H54 (cell line): ENCODE results near the gene SERPINB11.
"Not testable (repeated sequence)": the region's sequence is repeated elsewhere in the genome, so short reads cannot be mapped to it uniquely, and the experiment has no call there.

Experiments
- DNase-seq: peaks from one replicate; pipeline ENCODE4 v3.0.0; 2011; ENCODE audit warnings: low spot score, mixed read lengths; ENCODE audit not compliant: insufficient read length
- FAIRE-seq: peaks from 3 replicates; lab custom pipeline; 2011; peaks lifted over from hg19 to GRCh38; lab: Jason Lieb, UNC
- POLR2A ChIP-seq: IDR thresholded peaks from 2 replicates; pipeline ENCODE4 v1.6.1; 2011; ENCODE audit warnings: low read depth, mild to moderate bottlenecking, low read length

Gene SERPINB11

GRCh38 chr18:63757541-63757940, 54.8 kb downstream of the SERPINB11 start:
- no peak for TF ChIP-seq POLR2A
- FAIRE-seq (no peak), DNase-seq (no peak)

DNA sequence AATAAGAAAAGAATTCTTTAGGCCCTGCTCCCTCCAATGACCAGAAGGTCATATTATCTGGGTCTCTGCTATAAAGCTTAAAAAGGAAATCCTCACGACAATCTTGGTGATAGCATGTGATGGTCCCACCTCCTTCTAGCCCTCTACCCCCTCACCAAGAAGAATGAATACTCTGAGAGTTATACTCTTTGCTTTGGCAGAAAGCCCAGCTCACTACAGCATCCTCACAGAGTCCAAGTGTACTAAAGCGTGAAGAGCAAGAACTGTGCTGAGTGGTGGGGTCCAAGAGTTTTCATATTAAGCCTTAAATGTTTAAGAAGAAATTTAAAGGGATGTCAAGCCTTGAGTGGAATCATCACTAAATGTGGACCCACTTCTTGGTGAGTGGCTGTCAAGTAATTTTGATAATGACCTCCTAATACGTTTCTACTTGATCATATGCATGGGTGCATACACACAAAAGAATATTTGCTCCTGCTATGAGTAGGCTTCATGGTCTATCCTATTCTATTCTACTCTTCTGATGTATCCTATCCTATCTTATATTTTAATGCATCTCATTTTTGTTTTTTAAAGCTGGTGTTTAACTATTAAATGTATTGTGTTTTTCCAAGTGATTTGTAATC, 56.0 kb downstream of the SERPINB11 start:
- no peak for FAIRE-seq
- DNase-seq: no peak

GRCh38 chr18:63759786-63760185, 57.0 kb downstream of the SERPINB11 start:
- FAIRE-seq: not testable (repeated sequence)

More for the DNA sequence above, 56.0 kb downstream of the SERPINB11 start:
- no peak for TF ChIP-seq POLR2A

DNA sequence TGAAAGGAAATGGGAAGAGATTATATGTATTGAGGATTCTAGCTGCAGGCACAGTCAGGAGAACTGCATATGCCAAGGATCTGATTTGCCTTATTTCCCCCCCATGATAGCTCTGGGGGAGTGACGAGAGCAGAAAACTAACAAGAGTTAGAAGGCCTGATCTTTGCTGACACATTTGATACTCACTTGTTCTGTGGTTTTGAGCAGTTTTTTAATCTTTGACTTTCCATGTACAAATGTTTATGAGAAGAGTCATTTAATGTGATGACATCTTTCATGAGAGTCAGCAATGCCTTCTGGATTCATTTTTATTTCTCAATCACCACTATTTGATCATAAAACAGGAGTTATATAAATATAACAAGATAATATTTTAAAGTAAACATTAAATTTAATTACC, 59.8 kb downstream of the SERPINB11 start:
- no peak for TF ChIP-seq POLR2A
- DNase-seq (no peak), FAIRE-seq (no peak)

More at GRCh38 chr18:63759786-63760185, 57.0 kb downstream of the SERPINB11 start:
- DNase-seq: not testable (repeated sequence)

GRCh38 chr18:63763831-63764600, 61.3 kb downstream of the SERPINB11 start:
- FAIRE-seq (no peak), DNase-seq (no peak)
- no peak for TF ChIP-seq POLR2A

GRCh38 chr18:63765837-63766236, 63.1 kb downstream of the SERPINB11 start:
- FAIRE-seq (no peak), DNase-seq (no peak)
- no peak for TF ChIP-seq POLR2A
